ENCODE measurements around the gene KIFC3.
A peak's percentile ranks its signal among the peaks of the same experiment; 100 is the strongest.
"Not testable (repeated sequence)": the region's sequence is repeated elsewhere in the genome, so short reads cannot be mapped to it uniquely, and the experiment has no call there.

The KIFC3 gene

DNA sequence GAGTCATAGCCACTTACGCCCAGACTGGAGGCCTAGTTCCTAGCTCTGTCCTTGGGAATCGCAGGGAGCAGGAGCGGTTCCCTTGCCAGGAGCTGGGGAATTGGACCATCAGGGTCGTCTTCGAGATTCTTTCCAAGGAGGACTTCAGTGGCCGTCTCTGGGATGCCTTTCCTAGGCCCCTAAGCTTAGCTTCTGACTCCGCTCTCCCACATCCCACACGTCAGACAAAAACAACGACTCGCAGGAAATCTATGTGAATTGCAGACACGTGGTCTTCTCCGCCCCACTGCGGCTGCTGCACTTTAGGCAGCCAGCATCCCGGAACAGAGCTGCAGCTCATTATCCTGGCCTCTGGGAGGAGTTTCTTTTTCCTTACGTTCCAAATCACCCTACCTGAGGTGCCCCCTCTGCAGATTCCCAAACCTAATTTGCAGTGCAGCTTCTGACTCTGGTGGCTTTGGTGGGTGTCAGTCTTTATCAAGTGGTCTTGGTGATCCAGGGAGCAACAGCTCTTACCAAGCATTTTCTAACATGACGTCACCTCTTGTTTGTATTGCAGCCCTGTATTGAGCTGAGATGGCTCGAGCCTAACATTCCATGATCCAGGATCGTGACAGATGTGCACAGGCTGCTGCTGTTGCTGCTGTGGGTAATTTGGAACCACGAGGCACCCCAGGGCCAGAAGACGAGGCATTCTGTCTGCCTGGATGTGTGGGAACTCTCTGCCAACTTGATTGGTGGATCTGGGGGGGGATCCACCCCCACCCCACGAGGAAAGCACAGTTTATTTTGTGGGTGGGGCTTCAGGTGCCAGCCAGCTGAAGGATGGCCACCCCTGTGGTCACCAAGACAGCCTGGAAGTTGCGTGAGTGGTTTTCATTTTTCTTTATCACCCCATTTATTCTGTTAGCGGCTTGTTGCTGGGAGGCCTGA, 65.6 kb downstream of the KIFC3 start:
- peak overlapping the region; percentile 91 to 100 (median 97) for H3K4me2 ChIP-seq
- peaks cover 24 to 67% (median 61%) of the 10 kb centered on the region in 10 experiments for H3K4me1 ChIP-seq
- TF ChIP-seq Cebpa-rat (IDR thresholded peaks at IDR 0.05), result no peak
- H3K36me3 ChIP-seq, result peaks cover 0 to 50% (median 31%) of the 10 kb centered on the region in 11 experiments; a peak in 14 of 22 replicates
- peaks cover 0 to 3% (median 0%) of the 10 kb centered on the region in 11 experiments; a peak in 3 of 22 replicates for H4K20me1 ChIP-seq
- H3K27ac ChIP-seq, result peak overlapping the region; percentile 41 to 96 (median 83); a peak in 21 of 22 replicates
- H3K4me3 ChIP-seq, result peak overlapping the region; percentile 72 to 97 (median 85)
- peak overlapping the region; percentile 75 to 88 (median 84) for H3K9ac ChIP-seq
- peaks cover 9 to 22% (median 11%) of the 10 kb centered on the region in 11 experiments; a peak in 21 of 22 replicates for H3K9me3 ChIP-seq (replicated peaks in 1 of 11)
- no peaks in the 10 kb centered on the region for H3K27me3 ChIP-seq

DNA sequence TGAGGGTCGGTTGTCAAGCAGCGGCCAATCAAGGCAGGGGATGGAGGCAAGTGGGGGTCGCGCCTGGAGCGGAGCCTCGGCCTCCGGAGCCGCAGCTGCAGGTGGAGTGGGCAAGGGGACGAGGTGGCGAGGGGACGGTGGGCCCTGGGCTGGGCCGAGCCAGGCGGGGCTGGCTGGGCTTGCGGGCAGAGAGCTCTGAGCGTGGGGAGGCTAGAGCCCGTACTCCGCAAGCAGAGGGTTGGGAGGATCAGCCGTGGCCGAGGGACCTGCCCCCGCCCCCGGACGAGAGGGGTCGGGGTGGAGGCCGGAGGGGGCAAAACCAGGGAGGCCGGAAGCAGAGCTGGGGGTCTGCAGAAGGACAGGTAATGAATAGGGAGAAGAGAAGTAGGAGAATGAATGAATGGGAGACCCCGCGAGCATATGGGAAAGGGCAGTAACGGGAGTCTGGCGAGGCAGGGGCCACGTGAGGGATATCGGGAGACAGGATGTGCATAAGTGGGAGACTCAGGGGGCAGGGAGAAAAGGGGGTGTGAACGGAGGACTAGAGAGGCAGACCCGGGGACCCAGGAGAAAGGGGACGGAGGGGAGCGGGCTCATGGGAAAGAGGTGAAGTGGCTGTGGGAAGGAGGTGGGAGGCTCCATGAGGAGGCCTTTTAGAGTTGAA, 66.4 kb downstream of the KIFC3 start, which contains the start of gene KATNB1:
Gene KATNB1, plus strand, starts transcription at position 16 of the 664 bp plus-strand sequence. CDS start 1,474 bp downstream, outside the sequence.
- Histone ChIP-seq H3K9me3 (replicated peaks in 1 of 11) (peaks cover 9 to 25% (median 11%) of the 10 kb centered on the region in 11 experiments), H3K36me3 (peaks cover 0 to 44% (median 27%) of the 10 kb centered on the region in 11 experiments; a peak in 14 of 22 replicates), H3K9ac (peak within 1 kb of the TSS; percentile 86 to 96 (median 90)), H3K4me1 (peaks cover 24 to 65% (median 53%) of the 10 kb centered on the region in 10 experiments), H3K4me2 (peak within 1 kb of the TSS; percentile 91 to 100 (median 98)), H3K27me3 (no peaks in the 10 kb centered on the region), H3K27ac (peak within 1 kb of the TSS; percentile 79 to 97 (median 94)), H4K20me1 (peaks cover 0 to 3% (median 0%) of the 10 kb centered on the region in 11 experiments; a peak in 1 of 22 replicates), H3K4me3 (peak within 1 kb of the TSS; percentile 72 to 97 (median 85))
- no peak for TF ChIP-seq Cebpa-rat (IDR thresholded peaks at IDR 0.05)

DNA sequence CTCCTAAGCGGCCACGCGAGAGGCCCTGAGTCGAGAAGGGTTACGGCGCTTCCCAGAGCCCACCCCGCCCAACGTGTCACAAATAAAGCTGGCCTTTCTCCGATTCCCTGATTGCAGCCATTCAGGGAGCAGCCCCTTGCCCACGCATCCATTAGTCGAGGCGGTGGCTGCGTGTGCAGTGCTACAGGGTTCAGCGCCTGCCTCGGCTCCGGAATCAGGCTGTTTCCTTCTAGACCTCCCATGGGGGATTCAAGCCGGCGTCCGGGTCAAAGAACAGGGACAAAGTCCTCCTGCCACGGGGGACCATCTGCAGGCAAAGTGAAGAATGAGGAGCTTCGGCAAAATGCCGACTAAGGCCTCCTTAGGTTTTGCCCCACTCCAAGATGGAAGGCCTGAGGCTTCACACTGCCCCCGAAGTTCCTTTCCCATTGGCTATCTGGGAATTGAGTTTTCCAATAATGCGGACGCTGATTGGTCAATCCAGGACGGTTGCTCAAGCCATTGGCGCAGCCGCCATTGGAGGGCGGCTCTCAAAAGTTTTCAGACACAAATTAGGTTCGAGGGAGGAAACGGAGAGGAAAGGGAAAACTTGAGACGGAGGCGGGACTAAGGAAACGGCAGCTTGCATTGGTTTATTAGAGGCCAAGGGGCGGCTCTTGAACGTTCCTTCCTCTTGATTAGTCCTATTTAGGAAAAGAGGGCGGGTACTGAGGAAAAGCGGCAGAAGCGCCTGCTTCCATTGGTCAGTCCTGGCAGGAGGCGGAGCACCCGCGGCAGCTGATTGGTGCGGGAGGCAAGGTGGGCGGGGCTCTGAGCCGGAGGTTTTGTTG, 67.2 kb downstream of the KIFC3 start:
- Histone ChIP-seq H3K27ac (peak overlapping the region; percentile 79 to 97 (median 94)), H4K20me1 (peaks cover 0 to 3% (median 0%) of the 10 kb centered on the region in 11 experiments; a peak in 1 of 22 replicates), H3K27me3 (no peaks in the 10 kb centered on the region), H3K9ac (peak overlapping the region; percentile 86 to 96 (median 90)), H3K9me3 (replicated peaks in 1 of 11) (peaks cover 9 to 25% (median 11%) of the 10 kb centered on the region in 11 experiments), H3K36me3 (peaks cover 0 to 36% (median 20%) of the 10 kb centered on the region in 11 experiments; a peak in 14 of 22 replicates), H3K4me2 (peak overlapping the region; percentile 91 to 100 (median 98)), H3K4me3 (peak overlapping the region; percentile 72 to 97 (median 85)), H3K4me1 (peaks cover 24 to 58% (median 46%) of the 10 kb centered on the region in 10 experiments)
- no peak for TF ChIP-seq Cebpa-rat (IDR thresholded peaks at IDR 0.05)

DNA sequence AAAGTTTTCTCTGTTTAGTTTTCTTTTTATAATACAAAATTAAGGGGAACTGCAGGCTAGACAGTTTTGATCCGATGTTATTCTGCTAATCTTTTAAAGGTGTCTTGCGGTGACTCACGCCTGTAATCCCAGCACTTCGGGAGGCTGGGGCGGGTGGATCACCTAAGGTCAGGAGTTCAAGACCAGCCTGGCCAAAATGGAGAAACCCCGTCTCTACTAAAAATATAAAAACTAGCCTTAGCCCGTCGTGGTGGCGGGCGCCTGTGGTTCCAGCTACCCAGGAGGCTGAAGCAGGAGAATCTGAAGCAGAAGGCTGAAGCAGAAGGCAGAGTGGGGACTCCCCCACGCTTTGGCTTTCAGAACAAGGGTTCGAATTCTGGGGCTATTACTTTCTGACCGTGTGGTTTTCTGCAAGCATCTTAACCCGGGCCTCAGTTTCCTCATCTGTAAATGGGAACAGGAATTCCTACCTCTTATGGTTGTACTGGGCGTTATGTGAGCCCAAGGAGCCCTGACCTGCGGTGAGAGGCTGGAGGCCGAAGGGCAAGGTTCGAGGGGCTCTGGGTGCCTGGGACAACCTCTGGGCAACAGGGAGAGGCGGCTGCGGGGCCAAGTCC, 67.9 kb downstream of the KIFC3 start:
- H3K4me2 ChIP-seq, result peak overlapping the region; percentile 88 to 98 (median 90)
- no peaks in the 10 kb centered on the region; a peak in 1 of 22 replicates for H4K20me1 ChIP-seq
- peak overlapping the region; percentile 79 to 97 (median 94) for H3K27ac ChIP-seq
- H3K9ac ChIP-seq, result peak overlapping the region; percentile 86 to 96 (median 90)
- no peak for TF ChIP-seq Cebpa-rat (IDR thresholded peaks at IDR 0.05)
- peaks cover 0 to 29% (median 16%) of the 10 kb centered on the region in 11 experiments; a peak in 13 of 22 replicates for H3K36me3 ChIP-seq
- H3K4me3 ChIP-seq, result peak overlapping the region; percentile 59 to 89 (median 78)
- no peaks in the 10 kb centered on the region for H3K27me3 ChIP-seq
- H3K4me1 ChIP-seq, result peaks cover 24 to 52% (median 38%) of the 10 kb centered on the region in 10 experiments
- H3K9me3 ChIP-seq (replicated peaks in 1 of 11), result peaks cover 9 to 25% (median 11%) of the 10 kb centered on the region in 11 experiments

DNA sequence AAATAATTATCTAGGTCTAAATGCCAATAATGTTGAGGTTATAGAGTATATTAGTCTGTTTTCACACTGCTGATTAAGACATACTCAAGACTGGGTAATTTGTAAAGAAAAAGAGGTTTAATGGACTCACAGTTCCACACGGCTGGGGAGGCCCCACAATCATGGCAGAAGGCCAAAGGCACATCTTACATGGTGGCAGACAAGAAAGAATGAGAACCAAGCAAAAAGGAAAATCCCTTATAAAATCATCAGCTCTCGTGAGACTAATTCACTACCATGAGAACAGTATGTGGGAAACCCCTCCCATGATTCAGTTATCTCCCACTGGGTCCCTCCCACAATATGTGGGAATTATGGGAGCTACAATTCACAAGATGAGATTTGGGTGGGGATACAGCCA, 69.6 kb downstream of the KIFC3 start:
- Histone ChIP-seq H4K20me1 (no peaks in the 10 kb centered on the region), H3K4me3 (no peak overlapping the region), H3K36me3 (peaks cover 0 to 15% (median 4%) of the 10 kb centered on the region in 11 experiments; a peak in 10 of 22 replicates), H3K4me2 (no peak overlapping the region), H3K4me1 (peaks cover 20 to 40% (median 26%) of the 10 kb centered on the region in 10 experiments), H3K27ac (no peak overlapping the region), H3K27me3 (no peaks in the 10 kb centered on the region), H3K9me3 (replicated peaks in 1 of 11) (peaks cover 9 to 25% (median 11%) of the 10 kb centered on the region in 11 experiments), H3K9ac (no peak overlapping the region)
- no peak for TF ChIP-seq Cebpa-rat (IDR thresholded peaks at IDR 0.05)

DNA sequence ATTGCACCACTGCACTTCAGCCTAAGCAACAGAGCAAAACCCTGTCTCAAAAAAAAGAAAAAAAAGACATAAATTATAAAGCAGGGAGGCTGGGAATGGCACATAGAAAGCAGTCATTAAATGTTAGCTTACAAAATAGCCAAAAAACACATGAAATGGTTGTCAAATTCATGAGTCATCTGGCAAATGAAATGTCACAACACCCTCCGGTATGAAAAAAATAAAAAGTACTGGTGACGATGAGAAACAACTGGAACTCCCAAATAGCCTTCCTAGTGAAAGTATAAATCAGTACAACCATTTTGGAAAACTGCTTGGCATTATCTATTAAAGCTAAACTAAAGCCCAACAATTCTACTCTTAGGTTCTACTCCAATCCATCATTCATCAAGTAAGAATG, 70.3 kb downstream of the KIFC3 start:
- no peaks in the 10 kb centered on the region for H3K27me3 ChIP-seq
- peaks cover 0 to 9% (median 0%) of the 10 kb centered on the region in 11 experiments; a peak in 6 of 22 replicates for H3K36me3 ChIP-seq
- no peaks in the 10 kb centered on the region for H4K20me1 ChIP-seq
- H3K27ac ChIP-seq, result no peak overlapping the region
- no peak overlapping the region for H3K9ac ChIP-seq
- TF ChIP-seq Cebpa-rat (IDR thresholded peaks at IDR 0.05), result no peak
- peaks cover 9 to 25% (median 11%) of the 10 kb centered on the region in 11 experiments for H3K9me3 ChIP-seq (replicated peaks in 1 of 11)
- no peak overlapping the region for H3K4me3 ChIP-seq
- no peak overlapping the region for H3K4me2 ChIP-seq
- H3K4me1 ChIP-seq, result peaks cover 14 to 34% (median 19%) of the 10 kb centered on the region in 10 experiments

DNA sequence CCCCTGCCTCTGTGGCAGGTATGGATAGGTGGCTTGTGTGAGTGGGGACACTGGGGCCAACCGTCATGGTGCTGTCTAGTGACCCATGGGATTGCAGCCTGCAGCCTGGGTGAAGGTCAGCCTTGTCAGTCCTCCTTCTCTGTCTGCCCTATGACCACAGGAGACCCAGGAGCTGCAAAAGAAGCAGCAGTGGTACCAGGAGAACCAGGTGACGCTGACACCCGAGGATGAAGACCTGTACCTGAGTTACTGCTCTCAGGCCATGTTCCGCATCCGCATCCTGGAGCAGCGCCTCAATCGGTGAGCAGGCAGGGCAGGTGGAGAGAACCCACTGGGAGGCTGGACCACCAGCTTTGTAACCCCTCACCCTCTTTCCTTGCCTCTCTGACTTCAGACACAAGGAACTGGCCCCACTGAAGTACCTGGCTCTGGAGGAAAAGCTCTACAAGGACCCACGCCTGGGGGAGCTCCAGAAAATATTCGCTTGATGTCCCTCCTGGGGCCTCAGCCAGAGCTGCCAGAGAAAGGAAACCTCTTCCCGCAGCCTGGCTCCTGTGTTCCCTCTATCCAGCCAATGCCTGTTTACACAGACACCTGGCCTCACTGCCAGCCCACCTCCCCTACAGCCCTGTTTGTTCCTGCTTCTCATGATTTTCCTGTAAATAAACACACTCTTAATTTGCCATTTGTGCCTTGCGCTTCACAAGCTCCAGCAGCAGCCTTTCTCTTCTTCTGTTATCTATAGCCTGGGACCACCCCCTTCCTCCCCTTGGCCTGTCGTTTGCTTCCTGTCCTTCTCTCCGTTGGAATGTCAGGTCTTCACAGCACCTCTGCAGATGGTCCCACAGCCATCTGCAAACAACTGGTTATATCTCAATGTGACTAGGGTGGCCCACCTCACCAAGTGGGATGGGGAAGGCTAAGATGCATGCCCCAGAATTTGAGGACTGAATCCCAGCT, 71.2 kb downstream of the KIFC3 start:
- no peaks in the 10 kb centered on the region for H3K27me3 ChIP-seq
- H3K27ac ChIP-seq, result no peak overlapping the region
- H3K4me3 ChIP-seq, result no peak overlapping the region
- no peak for TF ChIP-seq Cebpa-rat (IDR thresholded peaks at IDR 0.05)
- no peaks in the 10 kb centered on the region for H4K20me1 ChIP-seq
- peaks cover 8 to 30% (median 12%) of the 10 kb centered on the region in 10 experiments for H3K4me1 ChIP-seq
- H3K9me3 ChIP-seq (replicated peaks in 1 of 11), result peaks cover 9 to 25% (median 11%) of the 10 kb centered on the region in 11 experiments
- H3K36me3 ChIP-seq, result peaks cover 0 to 8% (median 0%) of the 10 kb centered on the region in 11 experiments; a peak in 1 of 22 replicates
- no peak overlapping the region for H3K9ac ChIP-seq
- H3K4me2 ChIP-seq, result no peak overlapping the region

DNA sequence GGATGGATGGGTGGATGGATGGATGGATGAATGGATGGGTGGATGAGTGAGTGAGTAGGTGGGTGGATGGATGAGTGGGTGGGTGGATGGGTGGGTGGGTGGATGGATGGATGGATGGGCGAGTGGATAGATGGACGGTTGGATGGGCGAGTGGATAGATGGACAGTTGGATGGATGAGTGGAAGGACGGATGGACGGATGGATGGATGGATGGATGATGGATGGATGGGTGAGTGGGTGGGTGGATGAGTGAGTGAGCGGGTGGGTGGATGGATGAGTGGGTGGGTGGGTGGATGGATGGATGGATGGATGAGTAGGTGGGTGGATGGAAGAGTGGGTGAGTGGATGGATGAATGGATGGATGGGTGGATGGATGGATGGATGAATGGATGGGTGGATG, 72.4 kb downstream of the KIFC3 start:
- H3K4me2 ChIP-seq, H3K27me3 ChIP-seq, H3K4me3 ChIP-seq, H4K20me1 ChIP-seq, H3K9ac ChIP-seq, H3K27ac ChIP-seq, H3K36me3 ChIP-seq: not testable (repeated sequence)
- peaks cover 8 to 42% (median 22%) of the 10 kb centered on the region in 10 experiments for H3K4me1 ChIP-seq
- peaks cover 9 to 25% (median 11%) of the 10 kb centered on the region in 11 experiments for H3K9me3 ChIP-seq (replicated peaks in 1 of 11)
